ENCODE data around the gene PIGB. TPM values are rescaled to one million over a fixed set of nuclear protein-coding genes. Genes with fewer than 3 reads are reported as not detected.

Gene PIGB
- total RNA-seq, 1 experiment from 2014 or later = 15.1 TPM

- Histone ChIP-seq H4K20me1 (ENCODE audit: insufficient read depth) (no peaks in the 10 kb centered on the region), H3K9me2 (ENCODE audit: insufficient read depth) (no peaks in the 10 kb centered on the region), H2AFZ (ENCODE audit: low read depth, low read length, poor library complexity, severe bottlenecking) (no peak overlapping the region), H3K4me1 (ENCODE audit: control insufficient read depth in 1 of 2, insufficient read depth in 2 of 2, low read length in 2 of 2) (no peaks in the 10 kb centered on the region), H3K27me3 (ENCODE audit: insufficient read depth, low read length) (no peaks in the 10 kb centered on the region), H3K36me3 (ENCODE audit: control insufficient read depth in 1 of 2, insufficient read depth in 2 of 2, low read length in 2 of 2) (no peaks in the 10 kb centered on the region), H3K9ac (ENCODE audit: low read length) (no peak overlapping the region), H3K79me2 (ENCODE audit: insufficient read depth, low read length) (no peaks in the 10 kb centered on the region), H3K27ac (ENCODE audit: low read depth, low read length) (no peak overlapping the region), H3K4me2 (ENCODE audit: low read length) (no peak overlapping the region), H3K9me3 (ENCODE audit: control insufficient read depth in 1 of 2, insufficient read depth in 1 of 2, low read depth in 1 of 2, low read length in 2 of 2) (no peaks in the 10 kb centered on the region), H3K4me3 (replicated peaks in 1 of 2; ENCODE audit: low read depth in 1 of 2, low read length in 2 of 2) (no peak overlapping the region)
- RAD21 ChIA-PET (ENCODE audit: low non-redundant PET in 1 of 2, low total read pairs in 2 of 2, uncharacterized antibody in 2 of 2, unreplicated experiment in 2 of 2) = no interaction called here
- DNase-seq (ENCODE audit: low read depth, low spot score) (no peak), ATAC-seq (no peak)
- intact Hi-C loops (cut with micrococcal nuclease) = no loop called here
- no peak for TF ChIP-seq EZH2phosphoT487 (IDR thresholded peaks at IDR 0.05; ENCODE audit: borderline replicate concordance)
- TF ChIP-seq TCF7L2 (IDR thresholded peaks at IDR 0.05; ENCODE audit: borderline replicate concordance, extremely low read depth, insufficient read depth, insufficient read length) = no peak
- no peak for TF ChIP-seq FOSL1 (IDR thresholded peaks at IDR 0.05; ENCODE audit: low read depth)
- no peak for TF ChIP-seq ATF3 (IDR thresholded peaks at IDR 0.05)
- TF ChIP-seq JUND (IDR thresholded peaks at IDR 0.05) = no peak
- no TSS peak for BruUV-seq (replicated peaks)
- CTCF ChIA-PET = interaction anchor here (0.8 to 0.9 kb wide), 2 partner anchors 50 to 77 kb away, joined by 3 read pairs; partner anchors contain the start of genes CCPG1 and PIERCE2
- POLR2A ChIA-PET = no interaction called here
Measured at GRCh38 chr15:55358471-55358870, 39.4 kb downstream of the PIGB start.

GRCh38 chr15:55360256-55360655 is 41.2 kb downstream of the PIGB start:
- ATAC-seq (no peak), DNase-seq (ENCODE audit: low read depth, low spot score) (no peak)
- Histone ChIP-seq H2AFZ (ENCODE audit: low read depth, low read length, poor library complexity, severe bottlenecking) (no peak overlapping the region), H3K4me3 (replicated peaks in 1 of 2; ENCODE audit: low read depth in 1 of 2, low read length in 2 of 2) (no peak overlapping the region), H3K4me1 (ENCODE audit: control insufficient read depth in 1 of 2, insufficient read depth in 2 of 2, low read length in 2 of 2) (no peaks in the 10 kb centered on the region), H3K27me3 (ENCODE audit: insufficient read depth, low read length) (no peaks in the 10 kb centered on the region), H3K4me2 (ENCODE audit: low read length) (no peak overlapping the region), H3K79me2 (ENCODE audit: insufficient read depth, low read length) (no peaks in the 10 kb centered on the region), H3K9me2 (ENCODE audit: insufficient read depth) (no peaks in the 10 kb centered on the region), H3K9me3 (ENCODE audit: control insufficient read depth in 1 of 2, insufficient read depth in 1 of 2, low read depth in 1 of 2, low read length in 2 of 2) (no peaks in the 10 kb centered on the region), H4K20me1 (ENCODE audit: insufficient read depth) (no peaks in the 10 kb centered on the region), H3K36me3 (ENCODE audit: control insufficient read depth in 1 of 2, insufficient read depth in 2 of 2, low read length in 2 of 2) (no peaks in the 10 kb centered on the region), H3K9ac (ENCODE audit: low read length) (no peak overlapping the region), H3K27ac (ENCODE audit: low read depth, low read length) (no peak overlapping the region)
- ChIA-PET POLR2A (no interaction called here), RAD21 (ENCODE audit: low non-redundant PET in 1 of 2, low total read pairs in 2 of 2, uncharacterized antibody in 2 of 2, unreplicated experiment in 2 of 2) (no interaction called here), CTCF (no interaction called here)
- intact Hi-C loops (cut with micrococcal nuclease) = no loop called here
- TF ChIP-seq ZFX (IDR thresholded peaks at IDR 0.05) (no peak), POLR2A (IDR thresholded peaks at IDR 0.05; ENCODE audit: borderline replicate concordance, extremely low read depth, insufficient read depth, insufficient read length) (no peak), SRF (IDR thresholded peaks at IDR 0.05; ENCODE audit: low read depth) (no peak), FOSL1 (IDR thresholded peaks at IDR 0.05; ENCODE audit: low read depth) (no peak), EGR1 (IDR thresholded peaks at IDR 0.05; ENCODE audit: low read depth) (no peak), YY1 (IDR thresholded peaks at IDR 0.05; ENCODE audit: extremely low read depth, insufficient replicate concordance, low read depth, low read length) (no peak), REST (IDR thresholded peaks at IDR 0.05; ENCODE audit: low read depth) (no peak), TCF7L2 (IDR thresholded peaks at IDR 0.05; ENCODE audit: borderline replicate concordance, extremely low read depth, insufficient read depth, insufficient read length) (no peak), EZH2phosphoT487 (IDR thresholded peaks at IDR 0.05; ENCODE audit: borderline replicate concordance) (no peak), POLR2AphosphoS5 (IDR thresholded peaks at IDR 0.05; ENCODE audit: low read depth, low read length) (no peak), RAD21 (IDR thresholded peaks at IDR 0.05; ENCODE audit: low read depth) (no peak)
- no TSS peak for BruUV-seq (replicated peaks)

All from HCT116 (cell line).